LNCaP clone FGC (cell line): ENCODE data around the gene TMED8.

ENCODE experiments used
- DNase-seq: peaks from one replicate; pipeline ENCODE4 v3.0.0-alpha.2; 2011; ENCODE audit warnings: low read depth
- H3K4me3 ChIP-seq: 2 replicates; pipeline ENCODE4 v1.5.1; 2011; ENCODE audit warnings: mild to moderate bottlenecking, low read depth, low read length, control low read depth
- TF ChIP-seq, protein P1 (sequence below): IDR thresholded peaks from 2 replicates; pipeline ENCODE4 v1.5.1; 2012; ENCODE audit warnings: mild to moderate bottlenecking; ENCODE audit not compliant: control insufficient read depth, insufficient read depth; ENCODE audit errors: extremely low read depth

Gene TMED8

GRCh38 chr14:77316195-77316505 lies 60.7 kb downstream of the TMED8 start:
- DNase-seq: no peak
- TF ChIP-seq, protein P1, sequence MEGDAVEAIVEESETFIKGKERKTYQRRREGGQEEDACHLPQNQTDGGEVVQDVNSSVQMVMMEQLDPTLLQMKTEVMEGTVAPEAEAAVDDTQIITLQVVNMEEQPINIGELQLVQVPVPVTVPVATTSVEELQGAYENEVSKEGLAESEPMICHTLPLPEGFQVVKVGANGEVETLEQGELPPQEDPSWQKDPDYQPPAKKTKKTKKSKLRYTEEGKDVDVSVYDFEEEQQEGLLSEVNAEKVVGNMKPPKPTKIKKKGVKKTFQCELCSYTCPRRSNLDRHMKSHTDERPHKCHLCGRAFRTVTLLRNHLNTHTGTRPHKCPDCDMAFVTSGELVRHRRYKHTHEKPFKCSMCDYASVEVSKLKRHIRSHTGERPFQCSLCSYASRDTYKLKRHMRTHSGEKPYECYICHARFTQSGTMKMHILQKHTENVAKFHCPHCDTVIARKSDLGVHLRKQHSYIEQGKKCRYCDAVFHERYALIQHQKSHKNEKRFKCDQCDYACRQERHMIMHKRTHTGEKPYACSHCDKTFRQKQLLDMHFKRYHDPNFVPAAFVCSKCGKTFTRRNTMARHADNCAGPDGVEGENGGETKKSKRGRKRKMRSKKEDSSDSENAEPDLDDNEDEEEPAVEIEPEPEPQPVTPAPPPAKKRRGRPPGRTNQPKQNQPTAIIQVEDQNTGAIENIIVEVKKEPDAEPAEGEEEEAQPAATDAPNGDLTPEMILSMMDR: no peak
- H3K4me3 ChIP-seq: no peak overlapping the region

DNA sequence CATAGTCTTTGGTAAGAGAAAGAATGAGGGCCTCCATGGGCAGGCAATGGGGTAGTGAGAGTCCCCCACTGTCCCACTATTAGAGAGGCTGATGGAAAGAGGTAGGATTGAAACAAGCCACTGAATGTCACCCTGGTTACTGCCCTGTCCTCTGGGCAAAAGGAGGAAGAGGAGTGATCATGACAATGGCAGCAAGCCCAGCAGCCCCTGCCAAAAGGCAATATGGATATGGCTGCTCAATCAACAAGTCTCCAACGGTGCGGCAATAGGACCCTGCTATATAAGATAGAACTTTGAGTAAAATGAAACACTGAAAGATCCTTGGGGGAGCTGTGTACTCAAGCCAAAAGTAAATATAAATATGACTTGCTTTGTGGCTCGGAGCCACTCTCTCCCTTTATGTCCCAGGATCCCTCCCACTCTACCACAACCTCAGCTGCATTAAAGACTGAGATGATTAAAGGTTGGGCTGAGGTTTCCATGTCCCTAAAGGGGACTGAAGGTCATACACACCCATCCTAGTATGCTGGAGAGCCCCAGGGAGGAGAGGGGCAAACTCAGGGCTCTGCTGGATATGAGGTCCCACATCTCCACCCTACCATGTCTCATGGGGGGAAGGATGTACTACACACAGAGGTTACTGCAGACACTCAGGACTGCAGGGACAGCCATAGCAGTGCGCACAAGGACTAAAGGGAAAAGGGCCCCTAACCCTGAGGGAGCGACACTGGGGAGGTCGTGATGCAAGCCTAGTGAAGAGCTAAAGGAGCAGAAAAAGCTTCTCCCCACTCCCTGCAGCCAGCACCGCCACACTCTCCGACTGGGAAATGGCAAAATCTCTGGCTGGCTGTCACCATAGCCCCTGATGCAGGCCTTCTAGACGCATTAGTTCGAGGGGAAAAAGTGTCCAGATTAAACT lies 62.1 kb downstream of the TMED8 start:
- H3K4me3 ChIP-seq: peak overlapping the region; percentile 8; the same call in 1 of the 2 replicates
- no peak for DNase-seq
- TF ChIP-seq, protein P1: no peak

DNA sequence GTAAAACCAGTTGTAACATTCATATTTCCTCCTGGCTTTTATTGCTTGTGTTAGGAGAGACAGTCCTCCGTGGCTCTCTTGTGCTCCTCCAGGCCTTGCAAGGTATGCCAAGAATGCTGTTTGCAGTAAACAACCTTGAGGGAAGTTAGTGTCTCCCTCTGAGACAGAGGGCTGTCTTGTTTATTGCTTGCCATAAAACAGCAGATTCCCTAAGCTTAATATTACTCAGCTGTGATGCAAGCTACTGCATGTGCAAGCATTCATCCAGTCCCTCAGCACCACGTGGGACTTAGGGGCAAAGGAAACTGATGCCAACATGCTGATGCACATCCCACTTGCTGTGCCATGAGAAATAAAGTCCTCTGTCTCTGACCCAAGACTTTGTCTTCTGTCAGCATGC lies 62.9 kb downstream of the TMED8 start:
- no peak overlapping the region for H3K4me3 ChIP-seq
- DNase-seq: peak; percentile 96
- TF ChIP-seq, protein P1: 0 out of 2 replicates have a peak, but pooled peaks have one; percentile 5

DNA sequence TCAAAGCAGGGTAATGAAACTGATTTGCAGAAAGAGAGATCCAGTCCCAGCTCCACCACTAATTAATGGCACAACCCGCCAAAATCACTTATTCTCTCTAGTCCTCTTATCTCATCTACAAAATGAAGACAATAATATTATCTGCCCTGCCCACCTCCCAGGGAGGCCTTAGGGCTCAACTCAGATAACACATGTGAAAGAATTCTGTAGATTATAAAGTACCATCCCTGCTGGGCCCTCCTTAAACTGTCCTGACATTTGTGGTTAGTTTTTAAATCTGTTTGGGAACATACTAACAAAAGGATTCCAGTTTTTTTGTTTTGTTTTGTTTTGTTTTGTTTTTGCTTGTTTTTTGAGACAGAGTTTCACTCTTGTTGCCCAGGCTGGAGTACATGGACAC lies 63.5 kb downstream of the TMED8 start:
- no peak overlapping the region for H3K4me3 ChIP-seq
- TF ChIP-seq, protein P1: no peak
- DNase-seq: no peak

- TF ChIP-seq, protein P1: no peak
- DNase-seq: no peak
- H3K4me3 ChIP-seq: no peak overlapping the region
These were observed 65.7 kb downstream of the TMED8 start for GRCh38 chr14:77311217-77311616.

DNA sequence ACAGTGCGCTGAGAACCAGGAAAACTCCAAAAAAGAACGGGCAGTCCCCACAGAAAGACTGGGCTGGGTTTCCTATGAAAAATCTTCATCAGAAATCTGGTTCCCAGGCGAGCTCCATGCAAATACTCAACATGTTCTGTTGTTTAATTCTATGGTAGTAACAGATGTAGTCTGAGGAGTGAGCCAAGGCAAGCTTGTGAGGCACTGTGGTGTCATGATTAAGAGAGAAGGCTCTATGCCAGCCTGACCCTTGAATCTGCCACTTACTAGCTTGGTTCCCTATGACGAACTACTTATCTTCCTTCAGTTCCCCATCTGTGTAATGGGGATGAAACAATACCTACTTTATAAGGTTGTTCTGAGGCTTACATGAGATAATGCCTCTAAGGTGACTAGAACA lies 66.9 kb downstream of the TMED8 start:
- TF ChIP-seq, protein P1: no peak
- DNase-seq: no peak

GRCh38 chr14:77309131-77309530 lies 67.8 kb downstream of the TMED8 start:
- no peak for DNase-seq
- no peak overlapping the region for H3K4me3 ChIP-seq
- TF ChIP-seq, protein P1: no peak

More for the DNA sequence above, 66.9 kb downstream of the TMED8 start:
- no peak overlapping the region for H3K4me3 ChIP-seq
